Liver (tissue), 9 donors: ENCODE measurements around the gene CDH26. TPM values are rescaled to one million over a fixed set of nuclear protein-coding genes. Genes with fewer than 3 reads are reported as not detected.
A peak's percentile ranks its signal among the peaks of the same experiment; 100 is the strongest.

Experiments
- DNase-seq: peaks from one replicate; pipeline ENCODE4 v3.0.0-alpha.2; 2017; ENCODE audit warnings: low spot score
- H3K27ac ChIP-seq, 2 donors: one replicate each; pipeline ENCODE4 v1.7.0; 2013; ENCODE audit warnings: inconsistent platforms in 2 of 2, low read length in 2 of 2, control low read depth in 1 of 2, low read depth in 1 of 2, mild to moderate bottlenecking in 1 of 2
- H3K27me3 ChIP-seq, 4 donors: one replicate each; pipeline versions ENCODE4 v1.6.1 to v1.7.0; 2013; ENCODE audit warnings: low read length in 3 of 4, inconsistent platforms in 1 of 4, mild to moderate bottlenecking in 1 of 4, moderate library complexity in 1 of 4; ENCODE audit not compliant: control insufficient read depth in 4 of 4, insufficient read depth in 4 of 4
- H3K36me3 ChIP-seq, 4 donors: one replicate each; pipeline versions ENCODE4 v1.6.1 to v1.7.0; 2013; ENCODE audit warnings: low read length in 3 of 4, mild to moderate bottlenecking in 3 of 4, low read depth in 1 of 4, moderate library complexity in 1 of 4; ENCODE audit not compliant: control insufficient read depth in 4 of 4, insufficient read depth in 3 of 4
- H3K4me1 ChIP-seq, 4 donors: one replicate each; pipeline versions ENCODE4 v1.6.1 to v1.7.0; 2013; ENCODE audit warnings: low read length in 3 of 4, mild to moderate bottlenecking in 3 of 4, moderate library complexity in 1 of 4; ENCODE audit not compliant: control insufficient read depth in 4 of 4, insufficient read depth in 4 of 4
- H3K4me3 ChIP-seq, 3 donors: one replicate each; pipeline versions ENCODE4 v1.6.1 to v1.7.0; 2013; ENCODE audit warnings: low read length in 3 of 3, control low read depth in 1 of 3, low read depth in 1 of 3, mild to moderate bottlenecking in 1 of 3
- H3K9ac ChIP-seq, 2 donors: one replicate each; pipeline ENCODE4 v1.7.0; 2013; ENCODE audit warnings: low read length in 2 of 2, mild to moderate bottlenecking in 2 of 2, moderate library complexity in 2 of 2, control low read depth in 1 of 2, low read depth in 1 of 2
- H3K9me3 ChIP-seq, 4 donors: one replicate each; pipeline versions ENCODE4 v1.6.1 to v1.7.0; 2013; ENCODE audit warnings: low read length in 3 of 4; ENCODE audit not compliant: control insufficient read depth in 4 of 4
- CTCF ChIP-seq: fragments of 150-350 bp; IDR thresholded peaks from 2 replicates; pipeline ENCODE4 v1.5.1; 2017; ENCODE audit warnings: improper control_type of control experiment, low read depth, low read length; ENCODE audit not compliant: missing input control
- EGR1 ChIP-seq, 2 donors: IDR thresholded peaks; 2 replicates each; pipeline ENCODE4 v1.6.1; 2016 to 2018; ENCODE audit warnings: antibody characterized with exemption in 2 of 2, low read depth in 2 of 2
- FOXA1 ChIP-seq: IDR thresholded peaks from 2 replicates; pipeline ENCODE4 v1.6.1; 2016; ENCODE audit warnings: antibody characterized with exemption
- FOXA2 ChIP-seq: IDR thresholded peaks from 2 replicates; pipeline ENCODE4 v1.6.1; 2016; ENCODE audit warnings: antibody characterized with exemption
- GABPA ChIP-seq, 2 donors: IDR thresholded peaks in 1 of 2; conservative IDR thresholded peaks in 1 of 2; 2 replicates each; pipeline ENCODE4 v1.6.1; 2016; ENCODE audit warnings: antibody characterized with exemption in 2 of 2, mild to moderate bottlenecking in 1 of 2, moderate library complexity in 1 of 2
- HNF4A ChIP-seq, 2 donors: conservative IDR thresholded peaks; 2 replicates each; pipeline ENCODE4 v1.6.1; 2016; ENCODE audit warnings: antibody characterized with exemption in 2 of 2, mild to moderate bottlenecking in 2 of 2
- HNF4G ChIP-seq: IDR thresholded peaks from 2 replicates; pipeline ENCODE4 v1.6.1; 2016; ENCODE audit warnings: antibody characterized with exemption
- JUND ChIP-seq, 2 donors: IDR thresholded peaks; 2 replicates each; pipeline ENCODE4 v1.6.1; 2016; ENCODE audit warnings: antibody characterized with exemption in 2 of 2
- RXRA ChIP-seq, 2 donors: IDR thresholded peaks; 2 replicates each; pipeline ENCODE4 v1.6.1; 2017 to 2018; ENCODE audit warnings: antibody characterized with exemption in 2 of 2, mild to moderate bottlenecking in 1 of 2
- SP1 ChIP-seq: IDR thresholded peaks from 2 replicates; pipeline ENCODE4 v1.6.1; 2018; ENCODE audit warnings: antibody characterized with exemption, mild to moderate bottlenecking
- TAF1 ChIP-seq: conservative IDR thresholded peaks from 2 replicates; pipeline ENCODE4 v1.6.1; 2016; ENCODE audit warnings: antibody characterized with exemption, mild to moderate bottlenecking
- WGBS: extraction: QIAGEN DNeasy Blood & Tissue Kit; methylation state at CpG from one replicate; pipeline ENCODE4 v1.1.7; 2013; 5-methylcytosine and 5-hydroxymethylcytosine counted together
- polyA plus RNA-seq, 2 donors: library from polyadenylated mRNA; stranded (reverse) in 1 of 2; unstranded in 1 of 2; fragments of 200-250 nt in 1 of 2; fragments of >200 nt in 1 of 2; fragmentation: Nextera tagmentation in 1 of 2; extraction: Ambion mirVana in 1 of 2; gene quantifications; one replicate each; pipeline versions ENCODE4 v1.2.1 to v1.2.3, GENCODE V29; 2013 to 2015
- total RNA-seq, 2 donors: library from RNA; depleted of rRNA; stranded (reverse); fragments of >200 nt; gene quantifications; one replicate each; pipeline ENCODE4 v1.2.3, GENCODE V29; 2014
- TF ChIP-seq, protein P1 (sequence below): IDR thresholded peaks from 2 replicates; pipeline ENCODE4 v1.6.1; 2016; ENCODE audit warnings: antibody characterized with exemption
- TF ChIP-seq, protein P2 (sequence below): IDR thresholded peaks from 2 replicates; pipeline ENCODE4 v1.6.1; 2016; ENCODE audit warnings: antibody characterized with exemption
- donor health status: healthy.
- donor health status: healthy.
- donor health status: healthy.
- donor health status: healthy.
- donor health status: healthy.

Gene CDH26
- total and polyA plus RNA-seq, 4 donors, result 0.03 to 0.70 (median 0.43) TPM

DNA sequence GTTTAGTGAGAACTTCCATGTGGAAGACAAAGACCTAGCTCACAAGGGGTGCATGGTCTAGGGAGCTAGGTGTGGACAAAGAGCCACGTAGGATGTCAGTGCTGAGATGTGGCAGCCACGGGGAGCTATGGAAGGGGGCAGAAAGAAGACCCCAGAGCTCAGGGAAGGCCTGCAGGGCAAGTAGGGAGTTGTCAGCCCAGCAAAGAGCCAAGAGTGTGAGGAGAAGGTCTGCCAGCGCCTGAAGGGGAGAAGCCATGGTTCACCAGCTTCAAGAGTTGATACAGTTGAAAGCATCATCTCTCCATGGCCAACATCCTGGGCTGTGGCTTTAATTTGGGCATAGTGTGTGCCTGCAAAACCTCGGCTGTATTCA lies 95.6 kb downstream of the CDH26 start (continued):
- TF ChIP-seq CTCF, result no peak
- TF ChIP-seq TAF1, result no peak

- DNase-seq, result no peak
- 61% methylated on average over 24 of the region's 24 CpGs for WGBS
- H3K36me3 ChIP-seq, result no peaks in the 10 kb centered on the region
- no peak overlapping the region for H3K4me3 ChIP-seq
- no peak overlapping the region for H3K9ac ChIP-seq
- no peaks in the 10 kb centered on the region for H3K9me3 ChIP-seq
- no peaks in the 10 kb centered on the region for H3K4me1 ChIP-seq
- peaks cover 0 to 15% (median 2%) of the 10 kb centered on the region in 4 donors for H3K27me3 ChIP-seq
- H3K27ac ChIP-seq, result peak overlapping the region in 1 of 2 donors; percentile 79
- TF ChIP-seq EGR1 (IDR thresholded peaks at IDR 0.05; ENCODE audit: low read depth in 2 of 2), result no peak
- TF ChIP-seq, protein P1, sequence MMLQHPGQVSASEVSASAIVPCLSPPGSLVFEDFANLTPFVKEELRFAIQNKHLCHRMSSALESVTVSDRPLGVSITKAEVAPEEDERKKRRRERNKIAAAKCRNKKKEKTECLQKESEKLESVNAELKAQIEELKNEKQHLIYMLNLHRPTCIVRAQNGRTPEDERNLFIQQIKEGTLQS, result no peak
- TF ChIP-seq, protein P2, sequence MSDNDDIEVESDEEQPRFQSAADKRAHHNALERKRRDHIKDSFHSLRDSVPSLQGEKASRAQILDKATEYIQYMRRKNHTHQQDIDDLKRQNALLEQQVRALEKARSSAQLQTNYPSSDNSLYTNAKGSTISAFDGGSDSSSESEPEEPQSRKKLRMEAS, result no peak
- TF ChIP-seq RXRA (IDR thresholded peaks at IDR 0.05), result no peak
- no peak for TF ChIP-seq HNF4G
Measured at GRCh38 chr20:60054716-60055634, 96.8 kb downstream of the CDH26 start.

DNA sequence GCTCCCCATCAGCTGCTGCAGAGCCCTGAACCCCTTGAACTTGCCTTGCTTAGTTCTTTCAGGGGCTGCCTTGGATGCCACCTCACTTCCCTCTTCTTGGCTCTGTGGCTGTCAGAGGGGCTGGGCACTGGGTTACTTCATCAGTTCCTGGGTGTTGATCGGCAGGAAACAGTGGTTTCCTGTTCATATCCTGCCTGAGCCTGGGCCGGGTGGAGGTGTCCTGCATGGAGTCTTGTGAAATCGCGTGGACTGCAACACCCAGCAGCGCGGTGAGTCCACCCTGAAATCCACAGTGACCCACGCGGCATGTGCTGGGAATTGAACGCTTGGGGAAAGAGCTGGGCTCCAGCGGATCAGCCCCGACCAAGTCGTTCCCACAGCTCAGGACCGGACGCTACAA lies 97.5 kb downstream of the CDH26 start:
- H3K4me3 ChIP-seq, result no peak overlapping the region
- no peak overlapping the region for H3K27ac ChIP-seq
- WGBS, result 66% methylated on average over 14 of the region's 14 CpGs
- H3K9me3 ChIP-seq, result no peaks in the 10 kb centered on the region
- H3K27me3 ChIP-seq, result peaks cover 0 to 10% (median 2%) of the 10 kb centered on the region in 4 donors
- H3K9ac ChIP-seq, result no peak overlapping the region
- no peaks in the 10 kb centered on the region for H3K36me3 ChIP-seq
- TF ChIP-seq, protein P2, result peak; percentile 14
- no peak for TF ChIP-seq SP1
- no peaks in the 10 kb centered on the region for H3K4me1 ChIP-seq
- no peak for DNase-seq

DNA sequence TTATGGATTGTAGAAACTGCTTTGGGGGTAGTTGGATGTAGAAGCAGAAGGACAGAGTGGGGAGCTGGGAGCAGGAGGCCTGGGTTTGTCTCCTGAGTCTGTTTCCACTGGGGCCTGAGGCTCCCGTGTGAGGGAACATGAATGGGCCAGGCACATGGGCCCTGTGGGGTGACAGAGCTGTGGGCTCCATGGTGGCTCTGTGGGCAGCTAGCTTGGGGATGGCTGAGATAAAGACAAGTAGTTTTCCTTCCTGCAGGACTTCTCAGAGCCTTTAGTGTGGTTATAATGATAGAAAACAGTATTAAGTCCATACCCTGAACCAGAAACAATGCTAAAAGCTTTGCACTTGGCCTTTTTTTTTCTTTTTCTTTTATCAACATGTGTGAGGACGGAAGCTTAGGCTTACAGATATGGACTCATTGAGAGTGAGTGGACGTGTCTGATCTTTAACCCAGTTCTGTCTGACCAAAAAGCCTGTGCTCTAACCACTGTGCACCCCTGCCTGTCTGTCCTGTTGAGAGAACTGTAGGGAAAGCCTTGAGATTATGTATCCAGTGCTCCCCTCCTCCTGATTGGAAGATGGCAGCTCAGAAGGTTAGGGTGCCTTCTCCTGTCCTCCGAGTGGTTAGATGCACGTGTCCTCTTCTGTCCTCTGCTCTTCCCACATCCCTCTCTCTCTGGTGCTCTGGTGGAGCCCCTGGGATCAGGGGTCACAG lies 98.3 kb downstream of the CDH26 start:
- Histone ChIP-seq H3K36me3 (no peaks in the 10 kb centered on the region), H3K4me3 (no peak overlapping the region), H3K9me3 (no peaks in the 10 kb centered on the region), H3K27ac (no peak overlapping the region), H3K9ac (no peak overlapping the region), H3K4me1 (no peaks in the 10 kb centered on the region), H3K27me3 (peaks cover 0 to 6% (median 2%) of the 10 kb centered on the region in 4 donors)
- WGBS, result 60% methylated on average over 5 of the region's 5 CpGs
- no peak for DNase-seq
- no peak for TF ChIP-seq FOXA1
- TF ChIP-seq SP1, result no peak
- TF ChIP-seq GABPA (IDR thresholded peaks at IDR 0.05 in 1 of 2, conservative IDR thresholded peaks at IDR 0.05 in 1 of 2), result no peak
- no peak for TF ChIP-seq HNF4A (conservative IDR thresholded peaks at IDR 0.05)
- TF ChIP-seq EGR1 (IDR thresholded peaks at IDR 0.05; ENCODE audit: low read depth in 2 of 2), result no peak
- TF ChIP-seq FOXA2, result no peak
- TF ChIP-seq, protein P2, result no peak
- no peak for TF ChIP-seq JUND (IDR thresholded peaks at IDR 0.05)
- no peak for TF ChIP-seq CTCF
- TF ChIP-seq TAF1, result no peak
